ENCODE results near the gene FARS2. TPM values are rescaled to one million over a fixed set of nuclear protein-coding genes. Genes with fewer than 3 reads are reported as not detected.
A peak's percentile ranks its signal among the peaks of the same experiment; 100 is the strongest.

Gene FARS2
- total and polyA plus RNA-seq, 2 donors (not counting 1 experiment from before 2014, with no cell fraction given) = 33.0 to 35.5 TPM

GRCh38 chr6:5728351-5729079 is 467.2 kb downstream of the FARS2 start:
- Mint-ChIP-seq H3K4me3 (peak overlapping the region; percentile 40), H3K9me3 (ENCODE audit: insufficient read depth) (no peaks in the 10 kb centered on the region), H3K4me1 (peaks cover 61% of the 10 kb centered on the region), H3K27me3 (no peaks in the 10 kb centered on the region), H3K27ac (peak overlapping the region; percentile 34)
- H3K4me1 ChIP-seq (ENCODE audit: control insufficient read depth in 2 of 2, insufficient read depth in 2 of 2, low read length in 2 of 2) = peaks cover 50 to 62% of the 10 kb centered on the region in 2 donors
- ChIA-PET POLR2A (no interaction called here), CTCF (interaction anchor here (0.9 to 2.6 kb wide), 3 partner anchors 10 to 257 kb away, joined by 3 to 7 read pairs (median 7); no protein-coding TSS in a partner anchor)
- no peak overlapping the region for H3K4me3 ChIP-seq (ENCODE audit: control extremely low read depth in 1 of 5, extremely low read depth in 1 of 5, insufficient read depth in 1 of 5, low read depth in 2 of 5, low read length in 4 of 5)
- DNase-seq (no peak), ATAC-seq (ENCODE audit: low read depth) (no peak)
- H3K9ac ChIP-seq (ENCODE audit: low read length) = no peak overlapping the region
- H3K27ac ChIP-seq (ENCODE audit: low read length in 2 of 2) = no peak overlapping the region
- 88% methylated on average over 12 of the region's 16 CpGs for WGBS (ENCODE audit: insufficient coverage)
- peak overlapping the region; percentile 20 for H3K4me2 ChIP-seq (replicated peaks; ENCODE audit: low read depth, low read length, poor library complexity, severe bottlenecking)
- no peaks in the 10 kb centered on the region for H3K36me3 ChIP-seq (replicated peaks in 1 of 2; ENCODE audit: control extremely low read depth in 1 of 2, control insufficient read depth in 1 of 2, extremely low read depth in 1 of 2, insufficient read depth in 2 of 2, low read length in 1 of 2)
- H3K79me2 ChIP-seq (ENCODE audit: control insufficient read depth, insufficient read depth, low read length) = peaks cover 8% of the 10 kb centered on the region
- intact Hi-C loops (cut with micrococcal nuclease) = loop anchor here (10.0 kb wide), 1 partner anchor 856 kb away; the partner anchor contains the start of gene LY86
- H3K27me3 ChIP-seq (replicated peaks in 1 of 4; ENCODE audit: control extremely low read depth in 1 of 4, control insufficient read depth in 3 of 4, insufficient read depth in 4 of 4, low read length in 3 of 4) = no peaks in the 10 kb centered on the region
- TF ChIP-seq EZH2 (IDR thresholded peaks at IDR 0.05; ENCODE audit: borderline replicate concordance, insufficient read depth, low read depth, low read length, poor library complexity, severe bottlenecking) = no peak
- TF ChIP-seq CTCF (IDR thresholded peaks at IDR 0.05) = no peak
- H3K9me3 ChIP-seq (ENCODE audit: control extremely low read depth in 1 of 3, control insufficient read depth in 2 of 3, insufficient read depth in 1 of 3, low read length in 2 of 3) = peaks cover 0 to 6% (median 0%) of the 10 kb centered on the region in 3 donors
- H4K20me1 ChIP-seq (ENCODE audit: control insufficient read depth, insufficient read depth, low read length, poor library complexity, severe bottlenecking) = no peaks in the 10 kb centered on the region
- no peak overlapping the region for H2AFZ ChIP-seq (ENCODE audit: insufficient read depth, low read depth, low read length, poor library complexity, severe bottlenecking)

DNA sequence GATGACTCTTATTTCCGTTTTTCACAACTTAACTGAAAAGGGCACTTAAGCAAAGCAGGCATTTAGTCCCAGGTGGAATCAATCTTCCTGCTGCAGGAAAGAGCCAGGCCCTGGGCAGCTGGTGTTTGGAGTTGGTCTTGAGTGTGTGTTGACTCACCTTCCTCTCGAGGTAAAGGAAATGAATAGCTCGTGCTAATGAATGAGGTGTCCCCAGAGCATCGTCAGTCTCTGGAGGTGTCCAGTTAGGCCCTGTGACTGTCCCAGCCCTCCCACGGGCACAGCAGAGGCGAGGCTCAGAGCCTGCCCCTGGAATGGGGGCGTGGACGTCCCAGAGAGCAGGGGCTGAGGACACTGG is 467.7 kb downstream of the FARS2 start:
- Histone ChIP-seq H2AFZ (ENCODE audit: insufficient read depth, low read depth, low read length, poor library complexity, severe bottlenecking) (no peak overlapping the region), H3K9me3 (ENCODE audit: control extremely low read depth in 1 of 3, control insufficient read depth in 2 of 3, insufficient read depth in 1 of 3, low read length in 2 of 3) (peaks cover 0 to 6% (median 0%) of the 10 kb centered on the region in 3 donors), H4K20me1 (ENCODE audit: control insufficient read depth, insufficient read depth, low read length, poor library complexity, severe bottlenecking) (no peaks in the 10 kb centered on the region), H3K4me2 (replicated peaks; ENCODE audit: low read depth, low read length, poor library complexity, severe bottlenecking) (peak overlapping the region; percentile 20), H3K4me1 (ENCODE audit: control insufficient read depth in 2 of 2, insufficient read depth in 2 of 2, low read length in 2 of 2) (peaks cover 48 to 56% of the 10 kb centered on the region in 2 donors), H3K9ac (ENCODE audit: low read length) (no peak overlapping the region), H3K27me3 (replicated peaks in 1 of 4; ENCODE audit: control extremely low read depth in 1 of 4, control insufficient read depth in 3 of 4, insufficient read depth in 4 of 4, low read length in 3 of 4) (no peaks in the 10 kb centered on the region), H3K79me2 (ENCODE audit: control insufficient read depth, insufficient read depth, low read length) (peaks cover 8% of the 10 kb centered on the region), H3K27ac (ENCODE audit: low read length in 2 of 2) (no peak overlapping the region), H3K4me3 (ENCODE audit: control extremely low read depth in 1 of 5, extremely low read depth in 1 of 5, insufficient read depth in 1 of 5, low read depth in 2 of 5, low read length in 4 of 5) (no peak overlapping the region), H3K36me3 (replicated peaks in 1 of 2; ENCODE audit: control extremely low read depth in 1 of 2, control insufficient read depth in 1 of 2, extremely low read depth in 1 of 2, insufficient read depth in 2 of 2, low read length in 1 of 2) (no peaks in the 10 kb centered on the region)
- whole genome bisulfite sequencing (ENCODE audit: insufficient coverage) = 71% methylated on average over 5 of the region's 8 CpGs
- no peaks in the 10 kb centered on the region for H3K27me3 Mint-ChIP-seq
- H3K4me1 Mint-ChIP-seq = peaks cover 55% of the 10 kb centered on the region
- POLR2A ChIA-PET = no interaction called here
- CTCF ChIA-PET = interaction anchor here (2.0 to 2.6 kb wide), 2 partner anchors 10 to 258 kb away, joined by 7 read pairs; no protein-coding TSS in a partner anchor
- intact Hi-C loops (cut with micrococcal nuclease) = loop anchor here (10.0 kb wide), 1 partner anchor 856 kb away; the partner anchor contains the start of gene LY86
- TF ChIP-seq EZH2 (IDR thresholded peaks at IDR 0.05; ENCODE audit: borderline replicate concordance, insufficient read depth, low read depth, low read length, poor library complexity, severe bottlenecking) (no peak), CTCF (IDR thresholded peaks at IDR 0.05) (no peak)
- DNase-seq (peak; percentile 15), ATAC-seq (ENCODE audit: low read depth) (no peak)
- peak overlapping the region; percentile 40 for H3K4me3 Mint-ChIP-seq
- peak overlapping the region; percentile 34 for H3K27ac Mint-ChIP-seq
- no peaks in the 10 kb centered on the region for H3K9me3 Mint-ChIP-seq (ENCODE audit: insufficient read depth)
